ENCODE results near the gene LAMTOR2. TPM values are rescaled to one million over a fixed set of nuclear protein-coding genes. Genes with fewer than 3 reads are reported as not detected.

The LAMTOR2 gene
- total and polyA plus RNA-seq, 9 of the 15 experiments (the other 6 are each of a cell fraction or from before 2014, with no cell fraction given): 39.0 to 161 (median 74.6) TPM

DNA sequence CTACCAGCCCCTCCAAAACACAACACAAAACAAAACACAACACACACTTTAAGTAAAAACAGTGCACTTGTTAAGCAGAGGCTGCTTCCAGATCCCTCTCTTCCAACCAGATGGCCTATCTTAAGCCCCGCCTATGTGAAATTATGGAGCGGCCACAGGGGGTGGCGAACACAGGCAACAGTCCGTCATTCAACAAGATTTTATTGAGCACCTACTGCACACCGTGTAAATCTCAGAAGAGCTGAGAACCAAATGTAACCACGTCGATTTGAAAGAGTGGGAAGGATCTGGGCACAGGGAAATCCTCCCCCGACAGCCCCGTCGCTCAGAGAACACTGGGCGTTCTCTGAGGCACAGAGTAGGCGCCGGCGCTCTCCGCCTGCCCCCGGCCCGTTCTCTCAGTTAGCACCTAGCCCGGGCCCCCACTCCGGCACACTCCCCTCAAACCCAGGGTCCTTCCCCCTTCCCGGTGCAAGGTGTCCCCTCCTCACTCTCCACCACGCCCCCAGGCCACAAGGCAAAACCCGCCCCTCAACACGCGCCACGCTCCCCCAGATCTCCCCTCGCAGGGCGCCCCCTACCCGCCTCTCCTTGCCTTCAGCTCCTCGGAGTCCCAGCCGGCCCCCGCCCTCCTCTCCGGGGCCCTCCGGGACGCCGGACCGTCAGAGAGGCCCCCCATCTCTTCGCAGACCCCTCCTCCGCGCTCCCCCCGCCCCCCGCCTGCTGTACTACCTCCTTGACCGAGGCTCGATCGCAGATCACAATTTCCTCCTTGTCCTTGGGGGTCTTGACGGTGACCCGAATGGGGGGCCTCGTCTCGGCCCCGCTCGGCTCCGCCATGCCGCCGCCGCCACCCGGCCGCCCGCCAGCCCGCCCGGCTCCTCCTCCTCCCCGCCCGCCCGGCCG lies 1.5 kb upstream of the LAMTOR2 start (continued):
- TF ChIP-seq, protein P1, sequence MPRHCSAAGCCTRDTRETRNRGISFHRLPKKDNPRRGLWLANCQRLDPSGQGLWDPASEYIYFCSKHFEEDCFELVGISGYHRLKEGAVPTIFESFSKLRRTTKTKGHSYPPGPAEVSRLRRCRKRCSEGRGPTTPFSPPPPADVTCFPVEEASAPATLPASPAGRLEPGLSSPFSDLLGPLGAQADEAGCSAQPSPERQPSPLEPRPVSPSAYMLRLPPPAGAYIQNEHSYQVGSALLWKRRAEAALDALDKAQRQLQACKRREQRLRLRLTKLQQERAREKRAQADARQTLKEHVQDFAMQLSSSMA (CRISPR knock-in tag; IDR thresholded peaks at IDR 0.05): no peak
- TF ChIP-seq CBFB (CRISPR knock-in tag; IDR thresholded peaks at IDR 0.05): no peak
- no peak for TF ChIP-seq ZNF57 (CRISPR knock-in tag; IDR thresholded peaks at IDR 0.05)
- no peak for TF ChIP-seq PURB (CRISPR knock-in tag; IDR thresholded peaks at IDR 0.05; ENCODE audit: low read depth)
- TF ChIP-seq ESRRA (IDR thresholded peaks at IDR 0.05; ENCODE audit: borderline replicate concordance, low read depth): no peak
- TF ChIP-seq, protein P2, sequence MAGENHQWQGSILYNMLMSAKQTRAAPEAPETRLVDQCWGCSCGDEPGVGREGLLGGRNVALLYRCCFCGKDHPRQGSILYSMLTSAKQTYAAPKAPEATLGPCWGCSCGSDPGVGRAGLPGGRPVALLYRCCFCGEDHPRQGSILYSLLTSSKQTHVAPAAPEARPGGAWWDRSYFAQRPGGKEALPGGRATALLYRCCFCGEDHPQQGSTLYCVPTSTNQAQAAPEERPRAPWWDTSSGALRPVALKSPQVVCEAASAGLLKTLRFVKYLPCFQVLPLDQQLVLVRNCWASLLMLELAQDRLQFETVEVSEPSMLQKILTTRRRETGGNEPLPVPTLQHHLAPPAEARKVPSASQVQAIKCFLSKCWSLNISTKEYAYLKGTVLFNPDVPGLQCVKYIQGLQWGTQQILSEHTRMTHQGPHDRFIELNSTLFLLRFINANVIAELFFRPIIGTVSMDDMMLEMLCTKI (IDR thresholded peaks at IDR 0.05; ENCODE audit: partially characterized antibody): no peak
- TF ChIP-seq, protein P3, sequence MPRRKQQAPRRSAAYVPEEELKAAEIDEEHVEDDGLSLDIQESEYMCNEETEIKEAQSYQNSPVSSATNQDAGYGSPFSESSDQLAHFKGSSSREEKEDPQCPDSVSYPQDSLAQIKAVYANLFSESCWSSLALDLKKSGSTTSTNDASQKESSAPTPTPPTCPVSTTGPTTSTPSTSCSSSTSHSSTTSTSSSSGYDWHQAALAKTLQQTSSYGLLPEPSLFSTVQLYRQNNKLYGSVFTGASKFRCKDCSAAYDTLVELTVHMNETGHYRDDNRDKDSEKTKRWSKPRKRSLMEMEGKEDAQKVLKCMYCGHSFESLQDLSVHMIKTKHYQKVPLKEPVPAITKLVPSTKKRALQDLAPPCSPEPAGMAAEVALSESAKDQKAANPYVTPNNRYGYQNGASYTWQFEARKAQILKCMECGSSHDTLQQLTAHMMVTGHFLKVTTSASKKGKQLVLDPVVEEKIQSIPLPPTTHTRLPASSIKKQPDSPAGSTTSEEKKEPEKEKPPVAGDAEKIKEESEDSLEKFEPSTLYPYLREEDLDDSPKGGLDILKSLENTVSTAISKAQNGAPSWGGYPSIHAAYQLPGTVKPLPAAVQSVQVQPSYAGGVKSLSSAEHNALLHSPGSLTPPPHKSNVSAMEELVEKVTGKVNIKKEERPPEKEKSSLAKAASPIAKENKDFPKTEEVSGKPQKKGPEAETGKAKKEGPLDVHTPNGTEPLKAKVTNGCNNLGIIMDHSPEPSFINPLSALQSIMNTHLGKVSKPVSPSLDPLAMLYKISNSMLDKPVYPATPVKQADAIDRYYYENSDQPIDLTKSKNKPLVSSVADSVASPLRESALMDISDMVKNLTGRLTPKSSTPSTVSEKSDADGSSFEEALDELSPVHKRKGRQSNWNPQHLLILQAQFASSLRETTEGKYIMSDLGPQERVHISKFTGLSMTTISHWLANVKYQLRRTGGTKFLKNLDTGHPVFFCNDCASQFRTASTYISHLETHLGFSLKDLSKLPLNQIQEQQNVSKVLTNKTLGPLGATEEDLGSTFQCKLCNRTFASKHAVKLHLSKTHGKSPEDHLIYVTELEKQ (CRISPR knock-in tag; IDR thresholded peaks at IDR 0.05): no peak
- TF ChIP-seq, protein P4, sequence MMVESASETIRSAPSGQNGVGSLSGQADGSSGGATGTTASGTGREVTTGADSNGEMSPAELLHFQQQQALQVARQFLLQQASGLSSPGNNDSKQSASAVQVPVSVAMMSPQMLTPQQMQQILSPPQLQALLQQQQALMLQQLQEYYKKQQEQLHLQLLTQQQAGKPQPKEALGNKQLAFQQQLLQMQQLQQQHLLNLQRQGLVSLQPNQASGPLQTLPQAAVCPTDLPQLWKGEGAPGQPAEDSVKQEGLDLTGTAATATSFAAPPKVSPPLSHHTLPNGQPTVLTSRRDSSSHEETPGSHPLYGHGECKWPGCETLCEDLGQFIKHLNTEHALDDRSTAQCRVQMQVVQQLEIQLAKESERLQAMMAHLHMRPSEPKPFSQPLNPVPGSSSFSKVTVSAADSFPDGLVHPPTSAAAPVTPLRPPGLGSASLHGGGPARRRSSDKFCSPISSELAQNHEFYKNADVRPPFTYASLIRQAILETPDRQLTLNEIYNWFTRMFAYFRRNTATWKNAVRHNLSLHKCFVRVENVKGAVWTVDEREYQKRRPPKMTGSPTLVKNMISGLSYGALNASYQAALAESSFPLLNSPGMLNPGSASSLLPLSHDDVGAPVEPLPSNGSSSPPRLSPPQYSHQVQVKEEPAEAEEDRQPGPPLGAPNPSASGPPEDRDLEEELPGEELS (CRISPR knock-in tag; IDR thresholded peaks at IDR 0.05; ENCODE audit: borderline replicate concordance): no peak
- TF ChIP-seq, protein P5, sequence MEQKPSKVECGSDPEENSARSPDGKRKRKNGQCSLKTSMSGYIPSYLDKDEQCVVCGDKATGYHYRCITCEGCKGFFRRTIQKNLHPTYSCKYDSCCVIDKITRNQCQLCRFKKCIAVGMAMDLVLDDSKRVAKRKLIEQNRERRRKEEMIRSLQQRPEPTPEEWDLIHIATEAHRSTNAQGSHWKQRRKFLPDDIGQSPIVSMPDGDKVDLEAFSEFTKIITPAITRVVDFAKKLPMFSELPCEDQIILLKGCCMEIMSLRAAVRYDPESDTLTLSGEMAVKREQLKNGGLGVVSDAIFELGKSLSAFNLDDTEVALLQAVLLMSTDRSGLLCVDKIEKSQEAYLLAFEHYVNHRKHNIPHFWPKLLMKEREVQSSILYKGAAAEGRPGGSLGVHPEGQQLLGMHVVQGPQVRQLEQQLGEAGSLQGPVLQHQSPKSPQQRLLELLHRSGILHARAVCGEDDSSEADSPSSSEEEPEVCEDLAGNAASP (IDR thresholded peaks at IDR 0.05): no peak
- TF ChIP-seq KLF10 (CRISPR knock-in tag; IDR thresholded peaks at IDR 0.05): no peak
- no peak for TF ChIP-seq MCM2 (IDR thresholded peaks at IDR 0.05; ENCODE audit: low read depth)
- no peak for TF ChIP-seq ZNF347 (CRISPR knock-in tag; IDR thresholded peaks at IDR 0.05; ENCODE audit: low read depth)
- TF ChIP-seq ZNF140 (CRISPR knock-in tag; IDR thresholded peaks at IDR 0.05): no peak
- no peak; the same call in 1 of the 2 replicates for TF ChIP-seq CTBP1 (IDR thresholded peaks at IDR 0.05; ENCODE audit: borderline replicate concordance)
- TF ChIP-seq, protein P6, sequence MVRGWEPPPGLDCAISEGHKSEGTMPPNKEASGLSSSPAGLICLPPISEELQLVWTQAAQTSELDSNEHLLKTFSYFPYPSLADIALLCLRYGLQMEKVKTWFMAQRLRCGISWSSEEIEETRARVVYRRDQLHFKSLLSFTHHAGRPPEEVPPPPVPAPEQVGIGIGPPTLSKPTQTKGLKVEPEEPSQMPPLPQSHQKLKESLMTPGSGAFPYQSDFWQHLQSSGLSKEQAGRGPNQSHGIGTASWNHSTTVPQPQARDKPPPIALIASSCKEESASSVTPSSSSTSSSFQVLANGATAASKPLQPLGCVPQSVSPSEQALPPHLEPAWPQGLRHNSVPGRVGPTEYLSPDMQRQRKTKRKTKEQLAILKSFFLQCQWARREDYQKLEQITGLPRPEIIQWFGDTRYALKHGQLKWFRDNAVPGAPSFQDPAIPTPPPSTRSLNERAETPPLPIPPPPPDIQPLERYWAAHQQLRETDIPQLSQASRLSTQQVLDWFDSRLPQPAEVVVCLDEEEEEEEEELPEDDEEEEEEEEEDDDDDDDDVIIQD (CRISPR knock-in tag; IDR thresholded peaks at IDR 0.05): no peak
